Smooth muscle cell (in vitro differentiated cells): ENCODE results near the gene POLR1A. TPM values are rescaled to one million over a fixed set of nuclear protein-coding genes. Genes with fewer than 3 reads are reported as not detected.

Experiments used
- DNase-seq: peaks from one replicate; lab custom pipeline; 2025; ENCODE audit not compliant: unreplicated experiment; lab: John Stamatoyannopoulos, UW
- H2AFZ ChIP-seq: fragments of 200-600 bp; sonication (generic); 2 replicates; pipeline ENCODE4 v1.6.0; 2016; ENCODE audit warnings: antibody characterized with exemption, low read depth, mild to moderate bottlenecking
- H3F3A ChIP-seq: fragments of 200-600 bp; sonication (generic); 2 replicates; pipeline ENCODE4 v1.6.0; 2017; ENCODE audit warnings: antibody characterized with exemption, low read depth
- H3K27ac ChIP-seq: fragments of 200-600 bp; sonication (generic); 2 replicates; pipeline ENCODE4 v1.5.1; 2016; ENCODE audit warnings: low read depth, mild to moderate bottlenecking
- H3K27me3 ChIP-seq: fragments of 200-600 bp; sonication (generic); 2 replicates; pipeline ENCODE4 v1.6.1; 2016; ENCODE audit warnings: low read depth, mild to moderate bottlenecking
- H3K36me3 ChIP-seq: fragments of 200-600 bp; sonication (generic); 2 replicates; pipeline ENCODE4 v1.5.1; 2016; ENCODE audit warnings: low read depth
- H3K4me1 ChIP-seq: fragments of 200-600 bp; sonication (generic); 2 replicates; pipeline ENCODE4 v1.5.1; 2016; ENCODE audit warnings: low read depth
- H3K4me2 ChIP-seq: fragments of 200-600 bp; sonication (generic); 2 replicates; pipeline ENCODE4 v1.6.0; 2016; ENCODE audit warnings: mild to moderate bottlenecking
- H3K4me3 ChIP-seq: fragments of 200-600 bp; sonication (generic); 2 replicates; pipeline ENCODE4 v1.5.1; 2016; ENCODE audit warnings: mild to moderate bottlenecking
- H3K79me2 ChIP-seq: fragments of 200-600 bp; sonication (generic); 2 replicates; pipeline ENCODE4 v1.6.0; 2016; ENCODE audit warnings: low read depth, mild to moderate bottlenecking
- H3K9ac ChIP-seq: fragments of 200-600 bp; sonication (generic); 2 replicates; pipeline ENCODE4 v1.6.0; 2016; ENCODE audit warnings: low read depth
- H3K9me3 ChIP-seq: fragments of 200-600 bp; sonication (generic); replicated peaks from 2 replicates; pipeline ENCODE4 v1.5.1; 2016; ENCODE audit warnings: low read depth
- H4K20me1 ChIP-seq: fragments of 200-600 bp; sonication (generic); 2 replicates; pipeline ENCODE4 v1.6.0; 2016; ENCODE audit warnings: low read depth
- WGBS: methylation state at CpG from one replicate; pipeline ENCODE4 v1.1.7; 2016; ENCODE audit warnings: low lambda C conversion rate; 5-methylcytosine and 5-hydroxymethylcytosine counted together
- polyA plus RNA-seq: library from polyadenylated mRNA; unstranded; fragments of >200 nt; fragmentation: Nextera tagmentation; extraction: Ambion mirVana; gene quantifications from 2 replicates; pipeline ENCODE4 v1.2.1, GENCODE V29; 2016
- total RNA-seq: library from RNA; depleted of rRNA; stranded (reverse); fragments of >200 nt; gene quantifications from 2 replicates; pipeline ENCODE4 v1.2.3, GENCODE V29; 2014
- TF ChIP-seq, protein P1 (sequence below): fragments of 200-600 bp; sonication (generic); IDR thresholded peaks from 2 replicates; pipeline ENCODE4 v1.5.1; 2017; ENCODE audit warnings: borderline replicate concordance, mild to moderate bottlenecking, antibody characterized with exemption; ENCODE audit not compliant: insufficient read depth, poor library complexity, severe bottlenecking

POLR1A gene
- total and polyA plus RNA-seq, 2 experiments from 2014 or later: 4.9 to 20.8 TPM

DNA sequence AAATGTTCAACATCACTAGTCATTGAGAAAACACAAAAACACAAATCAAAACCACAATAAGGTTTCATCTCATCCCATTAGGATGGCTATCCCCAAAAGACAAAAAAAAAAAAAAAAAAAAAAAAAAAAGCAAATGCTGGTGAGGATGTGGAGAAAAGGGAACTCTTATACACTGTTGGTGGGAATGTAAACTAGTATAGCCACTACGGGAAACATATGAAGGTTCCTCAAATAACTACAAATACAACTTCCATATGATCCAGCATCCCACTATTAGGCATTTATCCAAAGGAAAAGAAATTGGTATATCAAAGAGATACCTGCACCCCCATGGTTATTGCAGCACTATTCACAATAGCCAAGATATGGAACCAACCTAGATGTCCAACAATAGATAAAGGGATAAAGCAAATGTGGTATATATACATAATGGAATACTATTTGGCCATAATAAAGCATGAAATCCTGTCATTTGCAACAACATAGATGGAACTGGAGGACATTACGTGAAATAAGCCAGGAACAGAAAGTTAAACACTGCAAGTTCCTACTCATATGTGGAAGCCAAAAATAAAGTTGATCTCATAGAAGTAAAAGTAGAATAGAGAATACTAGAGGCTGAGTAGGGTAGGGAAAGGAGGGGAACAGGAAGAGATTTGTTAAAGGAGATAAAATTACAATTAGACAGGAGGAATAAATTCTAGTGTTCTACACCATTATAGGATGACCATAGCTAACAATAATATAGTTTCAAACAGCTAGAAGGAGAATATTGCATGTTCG, 8.4 kb downstream of the POLR1A start:
- Histone ChIP-seq H3K4me3 (no peak overlapping the region), H3F3A (no peaks in the 10 kb centered on the region), H3K4me1 (no peaks in the 10 kb centered on the region), H3K27ac (no peak overlapping the region), H3K9me3 (no peaks in the 10 kb centered on the region), H2AFZ (no peak overlapping the region), H3K27me3 (no peaks in the 10 kb centered on the region), H3K4me2 (no peak overlapping the region), H3K9ac (no peak overlapping the region), H3K36me3 (peaks cover 21% of the 10 kb centered on the region), H4K20me1 (peaks cover 12% of the 10 kb centered on the region), H3K79me2 (peaks cover 31% of the 10 kb centered on the region)
- TF ChIP-seq, protein P1, sequence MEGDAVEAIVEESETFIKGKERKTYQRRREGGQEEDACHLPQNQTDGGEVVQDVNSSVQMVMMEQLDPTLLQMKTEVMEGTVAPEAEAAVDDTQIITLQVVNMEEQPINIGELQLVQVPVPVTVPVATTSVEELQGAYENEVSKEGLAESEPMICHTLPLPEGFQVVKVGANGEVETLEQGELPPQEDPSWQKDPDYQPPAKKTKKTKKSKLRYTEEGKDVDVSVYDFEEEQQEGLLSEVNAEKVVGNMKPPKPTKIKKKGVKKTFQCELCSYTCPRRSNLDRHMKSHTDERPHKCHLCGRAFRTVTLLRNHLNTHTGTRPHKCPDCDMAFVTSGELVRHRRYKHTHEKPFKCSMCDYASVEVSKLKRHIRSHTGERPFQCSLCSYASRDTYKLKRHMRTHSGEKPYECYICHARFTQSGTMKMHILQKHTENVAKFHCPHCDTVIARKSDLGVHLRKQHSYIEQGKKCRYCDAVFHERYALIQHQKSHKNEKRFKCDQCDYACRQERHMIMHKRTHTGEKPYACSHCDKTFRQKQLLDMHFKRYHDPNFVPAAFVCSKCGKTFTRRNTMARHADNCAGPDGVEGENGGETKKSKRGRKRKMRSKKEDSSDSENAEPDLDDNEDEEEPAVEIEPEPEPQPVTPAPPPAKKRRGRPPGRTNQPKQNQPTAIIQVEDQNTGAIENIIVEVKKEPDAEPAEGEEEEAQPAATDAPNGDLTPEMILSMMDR: no peak
- no peak for DNase-seq
- WGBS: 97% methylated on average over 3 of the region's 3 CpGs

GRCh38 chr2:86094229-86094628, 11.5 kb downstream of the POLR1A start:
- TF ChIP-seq, protein P1: no peak
- peaks cover 19% of the 10 kb centered on the region for H3K79me2 ChIP-seq
- H3K27ac ChIP-seq: no peak overlapping the region
- no peaks in the 10 kb centered on the region for H3K27me3 ChIP-seq
- peaks cover 12% of the 10 kb centered on the region for H4K20me1 ChIP-seq
- peaks cover 18% of the 10 kb centered on the region for H3K36me3 ChIP-seq
- H3K4me3 ChIP-seq: no peak overlapping the region
- H3K9me3 ChIP-seq: no peaks in the 10 kb centered on the region
- no peaks in the 10 kb centered on the region for H3F3A ChIP-seq
- H2AFZ ChIP-seq: no peak overlapping the region
- 97% methylated on average over 1 of the region's 1 CpG for WGBS
- H3K9ac ChIP-seq: no peak overlapping the region
- H3K4me1 ChIP-seq: no peaks in the 10 kb centered on the region
- DNase-seq: no peak
- H3K4me2 ChIP-seq: no peak overlapping the region

DNA sequence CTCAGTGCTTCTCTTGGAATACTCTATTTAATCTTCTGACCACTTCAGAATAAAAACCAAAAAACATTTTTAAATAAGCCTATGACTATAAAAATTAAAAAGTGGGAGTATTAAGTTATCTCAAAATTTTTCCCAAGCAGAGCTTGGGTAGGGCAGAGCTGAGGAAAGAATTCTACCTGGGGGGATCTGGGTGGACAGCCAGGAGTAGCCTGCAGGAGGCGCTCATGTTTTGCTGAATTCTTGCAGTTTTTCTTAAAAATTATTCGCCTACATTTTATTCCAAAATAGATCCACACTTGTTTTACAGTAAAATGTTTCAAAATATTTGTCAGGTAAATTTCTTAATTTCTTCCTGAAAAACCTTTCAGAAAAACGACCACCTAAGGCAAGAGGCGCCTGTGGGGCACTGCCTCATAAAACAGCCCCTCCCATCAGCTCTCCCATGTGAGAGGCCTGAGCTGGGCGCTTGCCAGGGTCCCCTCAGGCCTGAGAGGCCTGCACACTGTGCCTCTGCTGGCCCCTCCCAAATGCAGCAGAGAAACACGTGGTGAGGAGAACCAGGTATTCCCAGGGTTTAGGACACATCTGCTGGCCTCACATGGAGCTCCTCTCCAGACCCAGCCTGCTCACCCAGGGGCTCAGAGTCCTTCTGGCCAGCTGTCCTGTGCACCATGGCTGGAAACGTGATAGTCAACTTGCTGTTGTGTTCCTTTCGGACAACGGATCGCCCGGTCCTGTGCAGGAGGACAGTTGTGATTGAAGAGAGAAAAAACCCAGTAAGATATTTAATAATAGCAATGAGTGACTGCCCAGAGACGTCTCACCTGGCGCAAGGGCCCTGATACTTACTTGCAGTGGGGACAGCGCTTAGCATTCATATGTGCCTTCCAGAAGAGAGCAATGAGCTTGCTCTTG, 17.5 kb downstream of the POLR1A start:
- H3K9ac ChIP-seq: no peak overlapping the region
- no peak overlapping the region for H3K27ac ChIP-seq
- no peaks in the 10 kb centered on the region for H3K79me2 ChIP-seq
- H3K4me3 ChIP-seq: no peak overlapping the region
- no peak for DNase-seq
- no peaks in the 10 kb centered on the region for H4K20me1 ChIP-seq
- H3F3A ChIP-seq: no peaks in the 10 kb centered on the region
- TF ChIP-seq, protein P1: peak; percentile 38
- H2AFZ ChIP-seq: no peak overlapping the region
- H3K4me1 ChIP-seq: no peaks in the 10 kb centered on the region
- 84% methylated on average over 14 of the region's 14 CpGs for WGBS
- no peaks in the 10 kb centered on the region for H3K27me3 ChIP-seq
- H3K4me2 ChIP-seq: no peak overlapping the region
- H3K9me3 ChIP-seq: no peaks in the 10 kb centered on the region
- H3K36me3 ChIP-seq: peaks cover 11% of the 10 kb centered on the region
